HG02884 (cell line): Measurements from ENCODE around the gene MORN5.

Source experiments
- ATAC-seq: cut with Tn5 transposase; IDR thresholded peaks from one replicate; pipeline ENCODE4 v1.9.1; 2021; ENCODE audit warnings: mild to moderate bottlenecking, moderate library complexity; ENCODE audit not compliant: unreplicated experiment

MORN5 gene

GRCh38 chr9:122228568-122229484, 69.1 kb downstream of the MORN5 start, which contains the start of gene LHX6:
TSS of gene LHX6 (minus strand) at chr9:122228957. CDS start at chr9:122228740, 217 bp downstream.
- no peak for ATAC-seq

- ATAC-seq, result no peak
These were observed 69.8 kb downstream of the MORN5 start for GRCh38 chr9:122229485-122229837.

- ATAC-seq, result no peak
These were observed 73.1 kb downstream of the MORN5 start for GRCh38 chr9:122232796-122233306.

DNA sequence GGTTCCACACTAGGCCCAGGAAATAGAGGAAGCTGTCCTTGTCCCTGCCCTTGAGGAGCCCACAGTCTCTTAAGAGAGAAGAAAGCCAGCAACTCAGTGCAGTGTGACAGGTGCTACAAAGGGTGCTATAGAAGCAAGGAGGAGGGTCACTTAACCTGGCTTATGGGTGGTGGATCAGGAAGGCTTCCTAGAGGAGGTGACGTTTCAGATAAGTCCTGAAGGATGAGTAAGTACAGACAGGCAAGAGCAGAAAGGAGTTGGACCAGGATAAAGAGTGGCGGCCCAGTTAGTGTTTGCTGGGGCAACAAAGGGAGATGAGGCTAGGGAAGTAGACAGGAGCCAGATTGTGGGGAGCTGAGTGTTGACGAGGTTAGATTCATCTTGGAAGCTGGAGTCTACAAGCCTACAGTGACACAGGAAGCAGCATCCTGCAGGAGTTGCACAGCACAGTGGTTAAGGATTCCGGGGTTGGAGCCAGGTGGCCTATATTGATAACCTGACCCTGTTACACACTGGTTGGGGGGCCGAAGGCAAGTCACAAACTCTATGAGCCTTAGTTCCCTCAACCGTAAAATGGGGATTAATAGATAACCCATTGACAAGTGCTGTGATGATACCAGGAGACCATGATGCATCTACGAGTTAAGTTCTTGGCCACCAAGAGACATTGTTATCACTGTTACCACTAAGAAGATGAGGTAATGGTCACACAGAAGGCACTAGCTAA, 74.5 kb downstream of the MORN5 start:
- no peak for ATAC-seq

GRCh38 chr9:122236681-122237080, 77.0 kb downstream of the MORN5 start:
- ATAC-seq, result no peak

DNA sequence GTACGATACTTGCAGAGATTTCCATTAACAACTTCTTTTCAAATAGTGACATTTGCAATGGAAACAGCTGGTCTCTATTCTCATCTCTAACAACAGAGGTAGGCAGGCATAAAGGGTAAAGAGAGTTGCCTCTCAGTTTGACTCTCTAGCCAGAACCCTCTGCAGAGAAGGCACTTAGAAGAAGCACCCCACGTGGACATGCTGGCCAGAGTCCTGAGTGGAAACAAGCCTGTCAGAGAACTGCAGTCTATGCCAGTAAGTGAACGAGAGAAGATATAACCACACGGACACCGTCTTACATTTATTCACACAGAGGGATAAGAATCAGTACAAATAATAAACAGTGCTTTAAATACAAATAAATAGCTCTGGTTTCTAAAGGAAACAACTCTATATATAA, 80.0 kb downstream of the MORN5 start:
- ATAC-seq, result no peak

GRCh38 chr9:122244349-122244748, 84.6 kb downstream of the MORN5 start:
- no peak for ATAC-seq

- ATAC-seq, result no peak
These were observed 87.0 kb downstream of the MORN5 start for GRCh38 chr9:122246666-122247065.

GRCh38 chr9:122248448-122248865, 88.7 kb downstream of the MORN5 start:
- no peak for ATAC-seq
